GM23338 (cell line): ENCODE data around the gene LRRC10B. TPM values are rescaled to one million over a fixed set of nuclear protein-coding genes. Genes with fewer than 3 reads are reported as not detected.
A peak's percentile ranks its signal among the peaks of the same experiment; 100 is the strongest.

Experiments
- ATAC-seq: fragments of 200-7000 bp; cut with Tn5 transposase; 3 replicates; pipeline ENCODE4 v1.9.1; 2020
- DNase-seq: peaks from one replicate; pipeline ENCODE4 v3.0.0-alpha.2; 2015; ENCODE audit warnings: low spot score
- H2AFZ ChIP-seq: fragments of 200-600 bp; sonication (generic); 2 replicates; pipeline ENCODE4 v1.8.0; 2016; ENCODE audit warnings: antibody characterized with exemption, mild to moderate bottlenecking, moderate library complexity
- H3F3A ChIP-seq: fragments of 200-600 bp; sonication (generic); replicated peaks from 2 replicates; pipeline ENCODE4 v1.8.0; 2017; ENCODE audit warnings: antibody characterized with exemption, mixed run types, low read depth
- H3K27ac ChIP-seq: fragments of 200-600 bp; sonication (generic); 2 replicates; pipeline ENCODE4 v1.6.1; 2016; ENCODE audit warnings: low read depth
- H3K27me3 ChIP-seq: fragments of 200-600 bp; sonication (generic); 2 replicates; pipeline ENCODE4 v1.8.0; 2016; ENCODE audit warnings: mild to moderate bottlenecking, mixed run types, moderate library complexity; ENCODE audit not compliant: insufficient read depth
- H3K36me3 ChIP-seq: fragments of 200-600 bp; sonication (generic); 2 replicates; pipeline ENCODE4 v1.8.0; 2016; ENCODE audit warnings: mild to moderate bottlenecking; ENCODE audit not compliant: insufficient read depth
- H3K4me1 ChIP-seq: fragments of 200-600 bp; sonication (generic); 2 replicates; pipeline ENCODE4 v1.8.0; 2016; ENCODE audit warnings: mild to moderate bottlenecking, moderate library complexity; ENCODE audit not compliant: insufficient read depth
- H3K4me2 ChIP-seq: fragments of 200-600 bp; sonication (generic); 2 replicates; pipeline ENCODE4 v1.7.1; 2017; ENCODE audit warnings: mixed run types
- H3K4me3 ChIP-seq: fragments of 200-600 bp; sonication (generic); 2 replicates; pipeline ENCODE4 v1.6.1; 2016; ENCODE audit warnings: mixed run types
- H3K79me2 ChIP-seq: fragments of 200-600 bp; sonication (generic); replicated peaks from 2 replicates; pipeline ENCODE4 v1.8.0; 2017; ENCODE audit warnings: mild to moderate bottlenecking; ENCODE audit not compliant: insufficient read depth
- H3K9me2 ChIP-seq: fragments of 200-600 bp; sonication (generic); 2 replicates; pipeline ENCODE4 v1.8.0; 2017; ENCODE audit not compliant: insufficient read depth
- H4K20me1 ChIP-seq: fragments of 200-600 bp; sonication (generic); replicated peaks from 2 replicates; pipeline ENCODE4 v1.8.0; 2017; ENCODE audit warnings: mild to moderate bottlenecking; ENCODE audit not compliant: insufficient read depth
- H3K27ac Mint-ChIP-seq: 2 replicates; pipeline ENCODE4 v1.8.0; 2020; ENCODE audit warnings: inconsistent platforms, mild to moderate bottlenecking, moderate library complexity, mixed read lengths
- H3K27me3 Mint-ChIP-seq: 3 replicates; pipeline ENCODE4 v1.8.0; 2022; ENCODE audit warnings: low read depth, mild to moderate bottlenecking, moderate library complexity, mixed read lengths, inconsistent platforms; ENCODE audit not compliant: insufficient read depth, poor library complexity
- H3K36me3 Mint-ChIP-seq: 3 replicates; pipeline ENCODE4 v1.8.0; 2021; ENCODE audit warnings: low read depth, mild to moderate bottlenecking, inconsistent platforms, moderate library complexity, mixed read lengths
- H3K4me1 Mint-ChIP-seq: 3 replicates; pipeline ENCODE4 v1.8.0; 2020; ENCODE audit warnings: mild to moderate bottlenecking, inconsistent platforms, mixed read lengths
- H3K4me3 Mint-ChIP-seq: 3 replicates; pipeline ENCODE4 v1.8.0; 2021; ENCODE audit warnings: moderate library complexity, mild to moderate bottlenecking, inconsistent platforms, mixed read lengths
- H3K9me3 Mint-ChIP-seq: 3 replicates; pipeline ENCODE4 v1.8.0; 2020; ENCODE audit warnings: moderate library complexity, mild to moderate bottlenecking, inconsistent platforms, mixed read lengths
- CREB1 ChIP-seq: fragments of 250-450 bp; sonication (Bioruptor Pico); IDR thresholded peaks from 2 replicates; pipeline ENCODE4 v1.5.0; 2020; ENCODE audit warnings: low read depth, mild to moderate bottlenecking, moderate library complexity
- EZH2 ChIP-seq: fragments of 200-600 bp; sonication (generic); IDR thresholded peaks from one replicate; pipeline ENCODE4 v1.8.0; 2017; ENCODE audit warnings: antibody characterized with exemption, mild to moderate bottlenecking, low read depth; ENCODE audit not compliant: unreplicated experiment
- EZH2phosphoT487 ChIP-seq: fragments of 200-600 bp; sonication (generic); IDR thresholded peaks from one replicate; pipeline ENCODE4 v1.8.1; 2018; ENCODE audit warnings: antibody characterized with exemption; ENCODE audit not compliant: unreplicated experiment
- JUNB ChIP-seq: IDR thresholded peaks from one replicate; pipeline ENCODE4 v1.6.1; 2016; ENCODE audit warnings: antibody characterized with exemption; ENCODE audit not compliant: unreplicated experiment
- NANOG ChIP-seq: IDR thresholded peaks from 2 replicates; pipeline ENCODE4 v1.6.1; 2016; ENCODE audit warnings: antibody characterized with exemption, borderline replicate concordance
- POLR2AphosphoS5 ChIP-seq: IDR thresholded peaks from 2 replicates; pipeline ENCODE4 v1.6.1; 2016; ENCODE audit warnings: antibody characterized with exemption, low read depth
- STAT1 ChIP-seq: IDR thresholded peaks from one replicate; pipeline ENCODE4 v1.6.1; 2016; ENCODE audit warnings: antibody characterized with exemption; ENCODE audit not compliant: unreplicated experiment
- ZNF114 ChIP-seq: fragments of 250-450 bp; sonication (Bioruptor Pico); IDR thresholded peaks from 2 replicates; pipeline ENCODE4 v1.5.0; 2020; ENCODE audit warnings: mild to moderate bottlenecking, moderate library complexity
- ZNF331 ChIP-seq: fragments of 250-450 bp; sonication (Bioruptor Pico); IDR thresholded peaks from 2 replicates; pipeline ENCODE4 v1.5.0; 2020; ENCODE audit warnings: low read depth, mild to moderate bottlenecking, moderate library complexity
- polyA plus RNA-seq: library from polyadenylated mRNA; unstranded; fragments of >200 nt; fragmentation: Nextera tagmentation; extraction: Ambion mirVana; gene quantifications from 2 replicates; pipeline ENCODE4 v1.2.1, GENCODE V29; 2016
- total RNA-seq: library from RNA; depleted of rRNA; stranded (reverse); fragments of >200 nt; shearing (Covaris generic); gene quantifications from 2 replicates; pipeline ENCODE4 v1.2.3, GENCODE V29; 2014
- TF ChIP-seq, protein P1 (sequence below): IDR thresholded peaks from 2 replicates; pipeline ENCODE4 v1.6.1; 2016; ENCODE audit warnings: antibody characterized with exemption
- TF ChIP-seq, protein P2 (sequence below), 2 experiments: fragments of 200-600 bp in 1 of 2; sonication (generic) in 1 of 2; conservative IDR thresholded peaks; 2 replicates each; pipeline versions ENCODE4 v1.5.1 to v1.6.1; 2016 to 2017; ENCODE audit warnings: antibody characterized with exemption in 2 of 2, low read depth in 2 of 2, mild to moderate bottlenecking in 2 of 2, moderate library complexity in 1 of 2

Gene LRRC10B
- total and polyA plus RNA-seq, 2 experiments from 2014 or later: 0.47 to 1.6 TPM

DNA sequence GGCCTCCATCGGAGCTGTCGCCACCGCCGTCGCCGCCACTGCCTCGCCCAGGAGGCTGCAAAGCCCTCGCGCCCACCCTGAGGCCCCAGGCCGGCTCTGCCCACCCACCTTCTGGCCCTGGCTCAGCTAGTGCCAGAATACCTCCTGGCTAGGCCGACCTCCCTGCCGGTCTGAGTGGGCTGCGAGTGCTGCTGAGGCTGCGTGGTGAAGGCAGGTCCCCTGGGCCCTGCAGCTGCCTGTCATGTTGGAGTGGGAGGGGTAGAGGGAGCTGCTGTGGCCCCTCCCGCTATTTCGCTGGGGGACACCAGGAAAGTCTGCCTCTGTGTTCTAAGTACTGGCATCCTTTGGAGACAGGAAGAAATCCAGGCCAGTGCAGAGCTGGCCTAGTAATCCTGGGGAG lies 34.2 kb downstream of the LRRC10B start:
- Histone ChIP-seq H4K20me1 (no peaks in the 10 kb centered on the region), H3K4me1 (peaks cover 21% of the 10 kb centered on the region), H3K27me3 (no peaks in the 10 kb centered on the region), H3F3A (0 out of 2 replicates have a peak, but pooled peaks cover 3% of the 10 kb centered on the region), H3K79me2 (no peaks in the 10 kb centered on the region), H2AFZ (no peak overlapping the region), H3K27ac (no peak overlapping the region), H3K4me2 (no peak overlapping the region), H3K4me3 (no peak overlapping the region), H3K9me2 (peaks cover 13% of the 10 kb centered on the region), H3K36me3 (no peaks in the 10 kb centered on the region)
- Mint-ChIP-seq H3K9me3 (no peaks in the 10 kb centered on the region), H3K27me3 (peaks cover 14% of the 10 kb centered on the region), H3K27ac (no peak overlapping the region), H3K4me1 (peaks cover 58% of the 10 kb centered on the region), H3K4me3 (no peak overlapping the region), H3K36me3 (no peaks in the 10 kb centered on the region; the same call in 2 of the 3 replicates)
- ATAC-seq (peak; percentile 15), DNase-seq (no peak)
- TF ChIP-seq EZH2 (no peak), STAT1 (no peak), NANOG (no peak)

DNA sequence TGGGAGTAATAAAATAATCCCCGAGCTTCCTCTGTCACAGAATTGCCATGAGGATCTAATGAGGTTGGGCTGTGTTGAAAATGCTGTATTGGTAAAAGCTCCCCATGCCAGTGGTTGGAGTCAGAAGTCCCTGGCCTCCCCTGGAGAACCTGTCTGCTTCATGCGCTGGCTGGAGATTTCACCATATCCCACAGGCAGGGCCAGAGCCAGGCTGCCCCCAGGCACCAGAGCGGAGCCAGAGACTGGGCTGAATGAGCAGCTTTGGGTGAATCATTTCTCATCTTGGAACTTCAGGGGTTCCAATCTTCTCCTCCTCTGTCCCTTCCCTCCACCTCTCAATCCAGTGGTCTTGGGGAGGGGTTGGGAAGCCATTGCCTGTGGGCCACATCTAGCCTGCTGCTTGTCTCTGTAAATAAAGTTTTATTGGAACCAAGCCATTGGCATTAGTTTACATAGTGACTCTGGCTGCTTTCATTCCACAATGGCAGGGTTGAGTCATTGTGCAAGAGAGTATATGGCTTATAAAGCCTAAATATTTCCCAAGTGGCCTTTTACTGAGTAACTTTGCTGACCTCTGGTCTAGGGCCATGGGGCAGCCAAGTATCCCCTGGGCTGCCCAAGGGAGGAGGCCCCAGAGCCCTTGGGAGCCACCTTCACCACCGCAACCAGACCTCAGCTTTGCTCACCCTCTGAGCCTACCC lies 35.2 kb downstream of the LRRC10B start:
- H3K27ac ChIP-seq: no peak overlapping the region
- no peak overlapping the region for H2AFZ ChIP-seq
- H4K20me1 ChIP-seq: no peaks in the 10 kb centered on the region
- H3F3A ChIP-seq: 0 out of 2 replicates have a peak, but pooled peaks cover 3% of the 10 kb centered on the region
- H3K79me2 ChIP-seq: no peaks in the 10 kb centered on the region
- DNase-seq (no peak), ATAC-seq (no peak)
- H3K36me3 ChIP-seq: no peaks in the 10 kb centered on the region
- Mint-ChIP-seq H3K4me3 (no peak overlapping the region), H3K27ac (no peak overlapping the region), H3K9me3 (no peaks in the 10 kb centered on the region), H3K27me3 (peaks cover 14% of the 10 kb centered on the region), H3K4me1 (peaks cover 53% of the 10 kb centered on the region), H3K36me3 (no peaks in the 10 kb centered on the region; the same call in 2 of the 3 replicates)
- H3K4me2 ChIP-seq: no peak overlapping the region
- peaks cover 21% of the 10 kb centered on the region for H3K4me1 ChIP-seq
- H3K27me3 ChIP-seq: no peaks in the 10 kb centered on the region
- peaks cover 13% of the 10 kb centered on the region for H3K9me2 ChIP-seq
- no peak overlapping the region for H3K4me3 ChIP-seq
- TF ChIP-seq EZH2 (no peak), NANOG (no peak), EZH2phosphoT487 (no peak)

DNA sequence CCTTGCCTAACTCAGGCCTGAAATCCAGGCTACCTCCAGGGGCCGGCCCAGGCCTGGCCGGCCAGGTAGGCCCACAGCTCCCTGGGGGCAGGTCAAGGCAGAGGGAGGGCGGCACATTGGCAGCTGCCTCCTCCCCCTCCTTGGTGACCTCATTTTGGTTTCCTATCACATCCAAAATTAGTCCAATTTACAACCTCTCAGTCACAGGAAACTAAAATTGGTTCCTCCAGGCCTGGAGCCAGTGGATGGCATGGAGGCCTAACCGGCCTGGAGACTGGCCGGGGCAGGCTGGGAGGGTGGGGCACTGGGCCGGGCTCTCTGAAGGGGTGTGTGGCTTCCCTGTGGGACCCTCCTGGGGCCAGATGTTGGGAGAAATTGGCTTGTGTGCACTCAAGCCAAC lies 35.9 kb downstream of the LRRC10B start:
- H3K36me3 ChIP-seq: no peaks in the 10 kb centered on the region
- Mint-ChIP-seq H3K27me3 (peaks cover 9% of the 10 kb centered on the region), H3K4me3 (no peak overlapping the region), H3K36me3 (no peaks in the 10 kb centered on the region; the same call in 2 of the 3 replicates), H3K9me3 (no peaks in the 10 kb centered on the region), H3K4me1 (peaks cover 46% of the 10 kb centered on the region), H3K27ac (no peak overlapping the region)
- DNase-seq (no peak), ATAC-seq (no peak)
- H4K20me1 ChIP-seq: no peaks in the 10 kb centered on the region
- H3F3A ChIP-seq: 0 out of 2 replicates have a peak, but pooled peaks cover 3% of the 10 kb centered on the region
- no peaks in the 10 kb centered on the region for H3K27me3 ChIP-seq
- H3K27ac ChIP-seq: no peak overlapping the region
- no peak overlapping the region for H3K4me2 ChIP-seq
- H3K4me1 ChIP-seq: peaks cover 19% of the 10 kb centered on the region
- peaks cover 9% of the 10 kb centered on the region for H3K9me2 ChIP-seq
- no peaks in the 10 kb centered on the region for H3K79me2 ChIP-seq
- H2AFZ ChIP-seq: no peak overlapping the region
- no peak overlapping the region for H3K4me3 ChIP-seq
- no peak for TF ChIP-seq ZNF331 (CRISPR knock-in tag)
- TF ChIP-seq POLR2AphosphoS5: no peak
- no peak for TF ChIP-seq JUNB
- no peak for TF ChIP-seq CREB1
- no peak for TF ChIP-seq ZNF114 (CRISPR knock-in tag)
- TF ChIP-seq, protein P1, sequence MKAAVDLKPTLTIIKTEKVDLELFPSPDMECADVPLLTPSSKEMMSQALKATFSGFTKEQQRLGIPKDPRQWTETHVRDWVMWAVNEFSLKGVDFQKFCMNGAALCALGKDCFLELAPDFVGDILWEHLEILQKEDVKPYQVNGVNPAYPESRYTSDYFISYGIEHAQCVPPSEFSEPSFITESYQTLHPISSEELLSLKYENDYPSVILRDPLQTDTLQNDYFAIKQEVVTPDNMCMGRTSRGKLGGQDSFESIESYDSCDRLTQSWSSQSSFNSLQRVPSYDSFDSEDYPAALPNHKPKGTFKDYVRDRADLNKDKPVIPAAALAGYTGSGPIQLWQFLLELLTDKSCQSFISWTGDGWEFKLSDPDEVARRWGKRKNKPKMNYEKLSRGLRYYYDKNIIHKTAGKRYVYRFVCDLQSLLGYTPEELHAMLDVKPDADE: no peak
- TF ChIP-seq, protein P2, sequence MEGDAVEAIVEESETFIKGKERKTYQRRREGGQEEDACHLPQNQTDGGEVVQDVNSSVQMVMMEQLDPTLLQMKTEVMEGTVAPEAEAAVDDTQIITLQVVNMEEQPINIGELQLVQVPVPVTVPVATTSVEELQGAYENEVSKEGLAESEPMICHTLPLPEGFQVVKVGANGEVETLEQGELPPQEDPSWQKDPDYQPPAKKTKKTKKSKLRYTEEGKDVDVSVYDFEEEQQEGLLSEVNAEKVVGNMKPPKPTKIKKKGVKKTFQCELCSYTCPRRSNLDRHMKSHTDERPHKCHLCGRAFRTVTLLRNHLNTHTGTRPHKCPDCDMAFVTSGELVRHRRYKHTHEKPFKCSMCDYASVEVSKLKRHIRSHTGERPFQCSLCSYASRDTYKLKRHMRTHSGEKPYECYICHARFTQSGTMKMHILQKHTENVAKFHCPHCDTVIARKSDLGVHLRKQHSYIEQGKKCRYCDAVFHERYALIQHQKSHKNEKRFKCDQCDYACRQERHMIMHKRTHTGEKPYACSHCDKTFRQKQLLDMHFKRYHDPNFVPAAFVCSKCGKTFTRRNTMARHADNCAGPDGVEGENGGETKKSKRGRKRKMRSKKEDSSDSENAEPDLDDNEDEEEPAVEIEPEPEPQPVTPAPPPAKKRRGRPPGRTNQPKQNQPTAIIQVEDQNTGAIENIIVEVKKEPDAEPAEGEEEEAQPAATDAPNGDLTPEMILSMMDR (conservative IDR thresholded peaks at IDR 0.05; ENCODE audit: low read depth in 2 of 2): no peak
- no peak for TF ChIP-seq EZH2phosphoT487
- TF ChIP-seq EZH2: no peak
- TF ChIP-seq NANOG: no peak
